M059J (cell line): ENCODE results near the gene ACTR2. TPM values are rescaled to one million over a fixed set of nuclear protein-coding genes. Genes with fewer than 3 reads are reported as not detected.
"Not testable (repeated sequence)": the region's sequence is repeated elsewhere in the genome, so short reads cannot be mapped to it uniquely, and the experiment has no call there.

Experiments
- DNase-seq: peaks from one replicate; pipeline ENCODE4 v3.0.0-alpha.2; 2012; ENCODE audit warnings: low read depth
- total RNA-seq: library from RNA; depleted of rRNA; stranded (reverse); fragments of >200 nt; shearing (Covaris generic); gene quantifications from 2 replicates; pipeline ENCODE4 v1.2.3, GENCODE V29; 2014; rRNA removed

ACTR2 gene
- total RNA-seq, 1 experiment from 2014 or later: 90.8 TPM

DNA sequence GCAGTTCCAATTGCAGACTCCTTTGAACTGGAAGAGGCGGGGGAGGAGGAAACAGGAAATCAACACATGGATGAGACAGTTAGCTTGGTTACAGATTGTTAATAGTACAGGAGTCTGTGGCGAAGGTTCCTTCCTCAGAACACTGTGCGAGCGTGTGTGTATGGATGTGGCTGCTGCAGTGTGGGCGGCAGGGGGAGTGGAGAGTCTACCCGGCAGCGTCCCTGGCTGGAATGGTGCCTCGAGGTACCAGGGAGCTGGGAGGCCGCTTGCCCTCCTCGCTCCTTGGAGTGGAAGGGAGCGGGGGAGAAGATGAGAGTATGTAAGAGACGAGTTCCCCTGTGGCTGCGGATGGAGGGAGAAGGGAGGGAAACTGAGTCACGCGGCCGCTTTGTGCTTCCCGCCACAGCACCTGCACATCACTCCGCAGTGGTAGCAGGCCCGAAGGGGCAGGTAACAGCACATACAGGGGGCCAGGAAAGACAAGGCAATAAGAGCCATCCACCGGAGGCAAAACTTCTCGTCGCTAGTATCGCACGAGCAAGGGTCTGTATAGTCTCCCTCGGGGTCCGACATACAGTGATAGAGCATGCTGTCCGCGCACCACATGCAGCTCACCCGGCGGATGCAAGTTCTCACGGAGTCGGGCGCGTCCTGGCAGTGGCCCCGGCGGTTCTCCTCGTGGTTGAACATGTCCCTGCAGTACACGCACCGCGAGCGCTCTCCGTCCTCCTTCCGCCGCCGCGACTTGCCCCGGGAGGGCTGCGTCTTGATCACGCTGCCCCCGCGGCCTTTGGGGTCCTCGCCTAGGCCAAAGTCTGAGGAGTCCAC lies 85.7 kb downstream of the ACTR2 start:
- DNase-seq: no peak

GRCh38 chr2:65313954-65314256 lies 86.3 kb downstream of the ACTR2 start:
- no peak for DNase-seq

- DNase-seq: no peak
Measured at GRCh38 chr2:65314801-65315441, 87.3 kb downstream of the ACTR2 start.

- no peak for DNase-seq
Measured at GRCh38 chr2:65316072-65316471, 88.4 kb downstream of the ACTR2 start.

DNA sequence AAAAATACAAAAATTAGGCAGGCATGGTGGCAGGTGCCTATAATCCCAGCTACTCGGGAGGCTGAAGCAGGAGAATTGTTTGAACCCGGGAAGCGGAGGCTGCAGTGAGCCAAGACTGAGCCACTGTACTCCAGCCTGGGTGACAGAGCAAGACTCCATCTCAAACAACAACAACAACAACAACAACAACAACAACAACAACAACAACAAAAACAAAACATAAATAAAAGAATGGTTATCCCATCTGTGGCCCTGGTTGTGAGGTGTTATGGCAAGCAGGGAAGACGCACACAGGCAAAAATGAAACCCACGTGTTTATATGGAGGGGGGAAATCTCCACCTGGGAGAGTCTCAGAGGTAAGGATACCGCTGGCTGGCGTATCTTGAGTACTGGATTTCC lies 89.7 kb downstream of the ACTR2 start:
- not testable (repeated sequence) for DNase-seq

- no peak for DNase-seq
Measured at GRCh38 chr2:65317841-65318240, 90.2 kb downstream of the ACTR2 start.

GRCh38 chr2:65319072-65319673 lies 91.5 kb downstream of the ACTR2 start:
- DNase-seq: no peak

DNA sequence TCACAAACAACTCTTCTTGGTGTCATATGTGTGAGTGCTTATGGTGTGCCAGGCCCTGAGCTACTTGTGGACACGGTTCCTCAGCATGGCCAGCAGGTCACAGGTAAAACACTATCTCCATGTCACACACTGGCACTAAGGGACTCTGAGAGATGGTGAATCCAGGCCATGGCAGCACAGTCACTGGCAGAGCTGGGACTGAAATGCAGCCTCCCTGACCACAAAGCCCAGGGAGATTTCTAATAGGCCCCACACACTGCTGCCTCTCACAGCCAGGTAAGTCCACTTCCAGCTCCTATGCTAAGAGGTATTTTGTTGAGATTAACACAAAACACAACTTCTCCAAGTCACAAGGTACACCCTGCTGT lies 92.0 kb downstream of the ACTR2 start:
- DNase-seq: no peak

DNA sequence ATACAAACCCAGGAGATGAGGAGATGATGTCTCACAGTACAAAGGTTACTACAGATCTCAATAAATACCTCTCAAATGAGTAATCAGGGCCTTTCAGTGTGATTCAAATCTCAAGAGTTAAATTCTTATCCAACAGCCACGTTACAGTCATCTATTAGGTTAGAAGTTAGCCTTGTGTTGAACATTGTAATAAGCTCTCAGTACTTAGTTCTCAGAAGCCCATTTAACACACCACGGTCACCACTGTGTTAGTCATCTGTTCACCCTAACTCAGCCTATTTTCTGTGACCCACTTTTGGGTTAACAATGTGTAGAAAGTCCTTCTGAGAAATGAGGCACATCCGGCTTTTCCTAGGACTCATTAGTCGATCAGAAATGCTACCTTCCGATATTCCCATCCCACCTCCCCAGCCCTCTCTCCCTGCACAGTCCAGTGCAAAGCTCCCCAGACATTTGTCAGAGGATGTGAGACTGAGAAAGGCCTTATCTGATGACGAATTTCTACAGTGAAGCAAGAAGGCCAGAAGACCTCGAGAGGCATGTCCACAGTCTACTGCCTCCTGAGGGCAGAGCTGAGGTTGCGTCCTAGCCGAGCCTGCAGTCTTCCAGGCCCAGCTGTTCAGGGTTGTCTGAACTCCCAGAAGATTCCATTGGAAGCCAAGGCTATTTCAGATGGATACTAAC lies 92.6 kb downstream of the ACTR2 start:
- DNase-seq: peak; percentile 95

Other genes starting within 250 kb of the ACTR2 start
- gene SLC1A4, start 238.4 kb upstream of the ACTR2 start, total RNA-seq: 11.8 and 15.4 TPM in 2 replicates
- gene CEP68, start 171.4 kb upstream of the ACTR2 start, total RNA-seq: 1.2 and 3.3 TPM in 2 replicates
- gene RAB1A, start 97.7 kb upstream of the ACTR2 start, total RNA-seq: 82.8 and 152 TPM in 2 replicates
- 5.1 and 11.6 TPM in 2 replicates for gene SPRED2, start 204.8 kb downstream of the ACTR2 start, total RNA-seq